Measurements from ENCODE around the gene TRIM17. TPM values are rescaled to one million over a fixed set of nuclear protein-coding genes. Genes with fewer than 3 reads are reported as not detected.

The TRIM17 gene
- total and polyA plus RNA-seq, 2 of the 8 experiments (the other 6 are each of a cell fraction or from before 2014, with no cell fraction given) = 1.1 to 2.2 TPM

DNA sequence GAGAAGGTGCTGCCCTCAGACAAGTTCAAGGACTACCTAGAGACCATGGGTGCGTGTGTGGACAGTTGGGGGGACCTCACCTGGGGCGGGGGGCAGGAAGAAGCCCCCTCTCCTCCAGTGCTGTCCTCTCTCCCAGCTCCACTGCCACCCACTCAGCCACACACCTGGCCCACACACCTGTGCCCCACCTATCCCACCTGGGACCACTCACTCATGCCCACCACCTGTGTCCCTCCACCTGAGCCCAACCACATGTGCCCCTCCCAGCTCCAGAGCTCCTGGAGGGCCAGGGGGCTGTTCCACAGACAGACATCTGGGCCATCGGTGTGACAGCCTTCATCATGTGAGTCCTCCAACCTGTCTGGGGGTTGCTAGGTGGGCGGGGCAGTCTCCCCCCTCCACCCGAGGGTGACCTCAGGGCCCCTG lies 39.0 kb downstream of the TRIM17 start:
- Histone ChIP-seq H3K9me3 (ENCODE audit: insufficient read depth in 2 of 2, low read depth in 1 of 2, low read length in 1 of 2) (no peaks in the 10 kb centered on the region), H3K18ac (ENCODE audit: extremely low read depth, low read length) (no peak overlapping the region), H3K27me3 (replicated peaks in 1 of 4; ENCODE audit: control insufficient read depth in 3 of 4, extremely low read depth in 1 of 4, insufficient read depth in 3 of 4, low read length in 3 of 4) (peaks cover 2 to 26% (median 16%) of the 10 kb centered on the region in 4 experiments; a peak in 6 of 7 replicates), H4K91ac (replicated peaks; ENCODE audit: insufficient read length, low read length) (no peak overlapping the region), H3K79me2 (ENCODE audit: control insufficient read depth in 1 of 2, insufficient read depth in 2 of 2, low read length in 2 of 2) (no peaks in the 10 kb centered on the region), H2BK5ac (ENCODE audit: low read depth, low read length) (no peak overlapping the region), H2AK5ac (ENCODE audit: low read depth, low read length) (no peak overlapping the region; the same call in 1 of the 2 replicates), H3K23ac (ENCODE audit: insufficient read length) (no peak overlapping the region), H4K5ac (ENCODE audit: insufficient read length, low read depth, low read length) (no peak overlapping the region), H3K79me1 (ENCODE audit: low read depth, low read length) (no peaks in the 10 kb centered on the region), H3K14ac (ENCODE audit: insufficient read length) (no peak overlapping the region), H3K36me3 (ENCODE audit: control insufficient read depth in 2 of 4, insufficient read depth in 4 of 4, low read length in 3 of 4) (no peaks in the 10 kb centered on the region), H4K20me1 (replicated peaks in 1 of 2; ENCODE audit: control insufficient read depth in 1 of 2, insufficient read depth in 2 of 2, low read length in 2 of 2) (peaks cover 4 to 6% of the 10 kb centered on the region in 2 experiments), H3K4me1 (replicated peaks in 1 of 4; ENCODE audit: control insufficient read depth in 3 of 4, insufficient read depth in 4 of 4, low read length in 3 of 4) (peaks cover 0 to 10% (median 5%) of the 10 kb centered on the region in 4 experiments; a peak in 5 of 7 replicates), H2BK20ac (ENCODE audit: low read length) (no peak overlapping the region), H3K4ac (replicated peaks; ENCODE audit: insufficient read length, low read depth, low read length) (no peak overlapping the region), H3K23me2 (ENCODE audit: low read depth, low read length) (peaks cover 8% of the 10 kb centered on the region; the same call in 1 of the 2 replicates), H3K27ac (ENCODE audit: low read depth, low read length) (no peak overlapping the region), H4K8ac (ENCODE audit: extremely low read depth, insufficient read depth, low read length) (no peak overlapping the region; the same call in 1 of the 2 replicates), H3K4me3 (ENCODE audit: extremely low read depth in 1 of 4, insufficient read depth in 2 of 4, low read depth in 3 of 4, low read length in 4 of 4) (peak overlapping the region; percentile 46 to 74 (median 50)), H3K9ac (replicated peaks in 1 of 4; ENCODE audit: extremely low read depth in 1 of 4, low read depth in 3 of 4, low read length in 3 of 4) (no peak overlapping the region), H3K4me2 (ENCODE audit: insufficient read depth in 1 of 2, low read depth in 2 of 2, low read length in 2 of 2) (peak overlapping the region; percentile 51 to 96), H2BK120ac (replicated peaks; ENCODE audit: low read depth, low read length) (no peak overlapping the region), H3K56ac (replicated peaks; ENCODE audit: insufficient read length, low read depth, low read length) (no peak overlapping the region), H2BK15ac (ENCODE audit: low read length) (no peak overlapping the region), H2BK12ac (ENCODE audit: low read depth, low read length) (no peak overlapping the region), H2AFZ (ENCODE audit: low read length) (no peak overlapping the region)
- FAIRE-seq (no peak), DNase-seq (ENCODE audit: low read depth in 1 of 2, low spot score in 2 of 2) (no peak)
- WGBS, 2 experiments (ENCODE audit: extremely low coverage in 1 of 2, insufficient coverage in 1 of 2, insufficient read length in 1 of 2, insufficient replicate concordance in 2 of 2, low coverage in 1 of 2, low lambda C conversion rate in 2 of 2, missing lambda C conversion rate in 1 of 2) = 57% methylated on average over 4 of the region's 5 CpGs; no CpG with 5 or more reads in 1 of the 2 experiments
- ChIA-PET CTCF (ENCODE audit: partially characterized antibody) (interaction anchor here (0.9 to 2.8 kb wide), 4 partner anchors 48 to 137 kb away, joined by 3 to 10 read pairs (median 4); a partner anchor contains a TSS), POLR2A (ENCODE audit: partially characterized antibody) (interaction anchor here (1.1 to 1.3 kb wide), 3 partner anchors 69 to 80 kb away, joined by 3 to 6 read pairs (median 4); no protein-coding TSS in a partner anchor)
- TF ChIP-seq, protein P1, sequence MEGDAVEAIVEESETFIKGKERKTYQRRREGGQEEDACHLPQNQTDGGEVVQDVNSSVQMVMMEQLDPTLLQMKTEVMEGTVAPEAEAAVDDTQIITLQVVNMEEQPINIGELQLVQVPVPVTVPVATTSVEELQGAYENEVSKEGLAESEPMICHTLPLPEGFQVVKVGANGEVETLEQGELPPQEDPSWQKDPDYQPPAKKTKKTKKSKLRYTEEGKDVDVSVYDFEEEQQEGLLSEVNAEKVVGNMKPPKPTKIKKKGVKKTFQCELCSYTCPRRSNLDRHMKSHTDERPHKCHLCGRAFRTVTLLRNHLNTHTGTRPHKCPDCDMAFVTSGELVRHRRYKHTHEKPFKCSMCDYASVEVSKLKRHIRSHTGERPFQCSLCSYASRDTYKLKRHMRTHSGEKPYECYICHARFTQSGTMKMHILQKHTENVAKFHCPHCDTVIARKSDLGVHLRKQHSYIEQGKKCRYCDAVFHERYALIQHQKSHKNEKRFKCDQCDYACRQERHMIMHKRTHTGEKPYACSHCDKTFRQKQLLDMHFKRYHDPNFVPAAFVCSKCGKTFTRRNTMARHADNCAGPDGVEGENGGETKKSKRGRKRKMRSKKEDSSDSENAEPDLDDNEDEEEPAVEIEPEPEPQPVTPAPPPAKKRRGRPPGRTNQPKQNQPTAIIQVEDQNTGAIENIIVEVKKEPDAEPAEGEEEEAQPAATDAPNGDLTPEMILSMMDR (IDR thresholded peaks at IDR 0.05; ENCODE audit: control extremely low read depth in 1 of 3, insufficient read depth in 1 of 3, low read depth in 1 of 3, low read length in 3 of 3) = no peak
- TF ChIP-seq KDM4A (IDR thresholded peaks at IDR 0.05; ENCODE audit: low read depth, low read length, severe bottlenecking) = no peak
